Activated CD8-positive, alpha-beta memory T cell treated with anti-CD3 and anti-CD28 coated beads, Interleukin-2, amount 10 ng/mL, durations not matched to agents 7 days and 5 days (primary cell): ENCODE data around the gene LRRC7. TPM values are rescaled to one million over a fixed set of nuclear protein-coding genes. Genes with fewer than 3 reads are reported as not detected.
"Not testable (repeated sequence)": the region's sequence is repeated elsewhere in the genome, so short reads cannot be mapped to it uniquely, and the experiment has no call there.

ENCODE experiments used
- ATAC-seq: fragments of 150-1000 bp; cut with Tn5 transposase; one replicate; pipeline ENCODE4 v1.10.0; 2021; ENCODE audit warnings: moderate library complexity
- CTCF ChIA-PET: fragments of 350-600 bp; sonication (Branson Sonifier 250); formaldehyde crosslinking; loops from one replicate; lab custom pipeline; 2021; ENCODE audit warnings: antibody characterized with exemption; lab: Charles Lee
- DNase-seq: peaks from one replicate; pipeline ENCODE4 v3.0.0-alpha.2; 2020
- H3K27ac Mint-ChIP-seq: one replicate; pipeline ENCODE4 v1.8.0; 2021; ENCODE audit warnings: mild to moderate bottlenecking, mixed read lengths
- H3K27me3 Mint-ChIP-seq: one replicate; pipeline ENCODE4 v1.8.0; 2021; ENCODE audit warnings: mixed read lengths
- H3K36me3 Mint-ChIP-seq: one replicate; pipeline ENCODE4 v1.8.0; 2021; ENCODE audit warnings: mild to moderate bottlenecking, mixed read lengths
- H3K4me1 Mint-ChIP-seq: one replicate; pipeline ENCODE4 v1.8.0; 2021; ENCODE audit warnings: mixed read lengths
- H3K4me3 Mint-ChIP-seq: one replicate; pipeline ENCODE4 v1.8.0; 2021; ENCODE audit warnings: mild to moderate bottlenecking, moderate library complexity, mixed read lengths
- H3K9me3 Mint-ChIP-seq: one replicate; pipeline ENCODE4 v1.8.0; 2022; ENCODE audit warnings: low read depth, mixed read lengths
- total RNA-seq, 2 experiments: library from RNA; stranded (reverse); gene quantifications; one replicate each; pipeline ENCODE4 v1.2.3, GENCODE V29; 2021

Gene LRRC7
- total RNA-seq, 2 experiments from 2014 or later = not detected

DNA sequence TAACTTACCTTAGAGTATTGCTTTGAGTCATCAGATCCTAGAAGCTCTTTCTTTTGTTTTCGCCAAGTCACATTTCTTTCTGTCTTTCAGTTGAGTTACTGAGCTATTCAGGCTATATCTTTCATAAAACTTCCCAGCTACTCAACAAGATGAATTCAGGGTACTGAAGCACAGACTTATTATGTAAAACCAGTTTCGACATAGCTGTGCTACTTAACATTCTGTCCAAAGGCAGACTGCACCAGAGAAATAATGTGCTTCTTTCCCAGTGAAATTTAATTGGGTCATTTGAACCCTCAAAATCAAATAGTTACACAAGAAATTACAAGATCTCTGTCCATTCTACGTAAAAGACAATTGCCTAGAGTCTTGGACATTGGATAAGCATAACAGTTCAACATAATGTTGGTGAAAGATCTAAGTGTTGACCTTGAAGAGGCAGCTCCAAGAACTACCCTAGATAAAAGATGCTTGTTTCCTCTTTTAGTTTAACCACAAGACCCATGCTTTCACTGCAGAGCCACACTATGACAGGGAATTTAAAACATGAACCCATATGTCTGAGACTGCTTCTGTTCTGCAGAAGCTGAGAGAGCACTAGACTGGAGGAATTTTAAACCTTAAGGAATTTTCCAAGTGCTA lies 474.5 kb downstream of the LRRC7 start:
- H3K27ac Mint-ChIP-seq = no peak overlapping the region
- H3K27me3 Mint-ChIP-seq = no peaks in the 10 kb centered on the region
- CTCF ChIA-PET = no interaction called here
- DNase-seq (no peak), ATAC-seq (no peak)
- H3K4me1 Mint-ChIP-seq = no peaks in the 10 kb centered on the region
- no peaks in the 10 kb centered on the region for H3K36me3 Mint-ChIP-seq
- H3K4me3 Mint-ChIP-seq = no peak overlapping the region
- H3K9me3 Mint-ChIP-seq = no peaks in the 10 kb centered on the region

DNA sequence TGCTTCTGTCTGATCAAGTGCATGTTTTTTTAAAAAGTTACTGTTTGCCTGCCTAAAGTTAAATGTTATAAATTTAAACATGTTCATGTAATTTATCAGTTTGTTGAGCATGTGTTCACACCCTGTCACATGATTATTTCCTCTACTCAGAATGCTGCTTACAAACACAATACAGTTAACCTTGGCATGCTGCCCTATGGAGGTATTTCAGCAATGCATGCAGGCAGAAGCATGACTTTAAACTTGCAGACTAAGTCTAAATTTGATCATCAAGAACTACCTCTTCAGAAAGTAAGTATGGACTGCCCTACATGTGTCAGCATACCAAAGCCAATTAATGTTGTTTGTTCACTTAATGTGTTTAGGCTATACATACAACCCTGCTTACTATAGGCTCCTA lies 476.1 kb downstream of the LRRC7 start:
- Mint-ChIP-seq H3K4me3 (no peak overlapping the region), H3K27me3 (no peaks in the 10 kb centered on the region), H3K36me3 (no peaks in the 10 kb centered on the region), H3K27ac (no peak overlapping the region), H3K4me1 (no peaks in the 10 kb centered on the region), H3K9me3 (no peaks in the 10 kb centered on the region)
- no peak for ATAC-seq
- CTCF ChIA-PET = no interaction called here
- DNase-seq = no peak

GRCh38 chr1:70044832-70045231 lies 477.1 kb downstream of the LRRC7 start:
- Mint-ChIP-seq H3K27me3 (no peaks in the 10 kb centered on the region), H3K27ac (no peak overlapping the region), H3K4me3 (no peak overlapping the region), H3K4me1 (no peaks in the 10 kb centered on the region), H3K9me3 (no peaks in the 10 kb centered on the region), H3K36me3 (no peaks in the 10 kb centered on the region)
- ATAC-seq (no peak), DNase-seq (no peak)
- CTCF ChIA-PET = no interaction called here

- H3K27ac Mint-ChIP-seq, H3K27me3 Mint-ChIP-seq, H3K9me3 Mint-ChIP-seq, ATAC-seq, H3K36me3 Mint-ChIP-seq, H3K4me1 Mint-ChIP-seq, DNase-seq, H3K4me3 Mint-ChIP-seq, CTCF ChIA-PET: not testable (repeated sequence)
These were observed 477.9 kb downstream of the LRRC7 start for GRCh38 chr1:70045581-70045980.

DNA sequence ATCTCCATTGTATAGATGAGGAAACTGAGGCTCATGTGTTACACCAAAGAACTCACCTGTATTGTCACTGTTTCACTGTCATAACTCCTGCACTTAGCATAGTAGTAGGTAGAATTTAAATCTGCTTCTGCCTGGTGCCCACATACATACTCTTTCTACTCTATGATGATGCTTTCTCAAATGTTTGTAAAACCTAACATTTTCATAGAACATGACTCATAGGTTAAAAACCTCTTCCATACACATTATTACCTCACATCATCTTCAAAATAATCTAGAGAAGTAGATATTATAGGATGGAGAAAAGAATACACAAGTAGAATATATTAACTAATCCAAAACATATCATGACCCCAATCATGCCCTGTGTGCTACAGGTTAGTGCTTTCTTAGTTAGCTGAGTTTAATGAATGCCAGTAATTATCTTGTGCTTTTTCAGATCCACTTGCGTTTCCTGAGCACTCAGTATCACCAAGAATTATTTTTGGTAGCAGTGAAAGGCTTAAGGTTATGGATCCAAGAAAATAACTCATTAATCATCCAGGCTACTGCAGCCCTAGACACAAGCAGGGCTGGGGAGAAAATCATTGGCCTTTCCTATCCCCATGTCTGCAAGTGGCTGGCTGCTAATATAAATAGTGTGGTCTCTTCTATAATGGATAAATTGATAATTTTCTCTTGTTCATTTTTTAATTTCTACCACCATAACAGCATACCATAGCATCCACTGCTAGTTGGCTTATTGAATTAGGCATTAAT lies 480.8 kb downstream of the LRRC7 start:
- no peaks in the 10 kb centered on the region for H3K9me3 Mint-ChIP-seq
- DNase-seq = no peak
- no peaks in the 10 kb centered on the region for H3K36me3 Mint-ChIP-seq
- H3K4me1 Mint-ChIP-seq = no peaks in the 10 kb centered on the region
- no peak overlapping the region for H3K27ac Mint-ChIP-seq
- CTCF ChIA-PET = no interaction called here
- no peak overlapping the region for H3K4me3 Mint-ChIP-seq
- no peaks in the 10 kb centered on the region for H3K27me3 Mint-ChIP-seq
- ATAC-seq = no peak

- Mint-ChIP-seq H3K27ac (no peak overlapping the region), H3K27me3 (no peaks in the 10 kb centered on the region), H3K36me3 (no peaks in the 10 kb centered on the region), H3K4me1 (no peaks in the 10 kb centered on the region), H3K4me3 (no peak overlapping the region), H3K9me3 (no peaks in the 10 kb centered on the region)
- CTCF ChIA-PET = no interaction called here
- DNase-seq = no peak
- no peak for ATAC-seq
These were observed 484.2 kb downstream of the LRRC7 start for GRCh38 chr1:70051926-70052325.

DNA sequence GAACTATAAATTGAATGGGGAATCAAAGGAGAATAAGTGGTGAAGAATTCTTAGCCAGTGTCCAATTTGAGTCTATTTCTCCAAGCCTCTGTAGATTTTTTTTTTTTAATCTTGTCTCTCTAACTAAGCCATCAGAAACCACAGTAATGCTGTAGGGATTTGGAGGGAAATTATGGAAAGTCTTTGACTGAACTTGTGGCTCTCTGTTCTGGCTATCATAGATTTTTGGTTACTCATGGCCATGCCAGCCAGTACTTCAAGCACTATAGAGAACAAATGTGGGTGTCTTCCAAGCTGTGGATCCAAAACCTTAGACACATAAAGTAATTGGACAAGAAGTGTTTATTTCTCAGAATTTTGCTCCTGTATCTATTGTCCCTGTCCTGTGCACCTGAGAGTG lies 489.8 kb downstream of the LRRC7 start:
- Mint-ChIP-seq H3K4me1 (no peaks in the 10 kb centered on the region), H3K36me3 (no peaks in the 10 kb centered on the region), H3K27ac (no peak overlapping the region), H3K27me3 (no peaks in the 10 kb centered on the region), H3K4me3 (no peak overlapping the region), H3K9me3 (no peaks in the 10 kb centered on the region)
- no peak for DNase-seq
- CTCF ChIA-PET = no interaction called here
- no peak for ATAC-seq

DNA sequence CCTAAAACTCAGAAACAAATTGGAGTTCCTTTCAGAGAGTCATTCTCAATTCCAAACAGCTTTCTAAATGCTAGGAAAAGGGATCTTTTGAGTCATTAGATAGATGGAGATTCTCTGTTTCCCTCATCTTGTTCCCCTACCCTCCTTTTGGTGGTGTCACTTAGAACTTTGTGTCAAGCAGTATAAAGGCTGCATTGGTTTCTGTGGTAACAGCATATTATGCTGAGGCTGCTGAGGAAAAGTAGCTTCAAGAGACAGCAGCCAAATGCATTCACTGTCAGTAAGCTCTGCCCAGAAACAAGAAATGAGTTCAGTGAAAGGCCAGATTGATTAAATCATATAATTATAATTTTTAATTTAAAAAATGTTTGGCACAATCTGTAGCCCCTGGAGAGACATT lies 493.5 kb downstream of the LRRC7 start:
- no peak overlapping the region for H3K4me3 Mint-ChIP-seq
- H3K27me3 Mint-ChIP-seq = no peaks in the 10 kb centered on the region
- H3K4me1 Mint-ChIP-seq = no peaks in the 10 kb centered on the region
- H3K27ac Mint-ChIP-seq = no peak overlapping the region
- H3K9me3 Mint-ChIP-seq = no peaks in the 10 kb centered on the region
- DNase-seq = no peak
- no peak for ATAC-seq
- CTCF ChIA-PET = no interaction called here
- H3K36me3 Mint-ChIP-seq = no peaks in the 10 kb centered on the region

- CTCF ChIA-PET = no interaction called here
- no peaks in the 10 kb centered on the region for H3K4me1 Mint-ChIP-seq
- H3K9me3 Mint-ChIP-seq = no peaks in the 10 kb centered on the region
- H3K27ac Mint-ChIP-seq = no peak overlapping the region
- no peak for ATAC-seq
- H3K27me3 Mint-ChIP-seq = no peaks in the 10 kb centered on the region
- no peak for DNase-seq
- H3K36me3 Mint-ChIP-seq = no peaks in the 10 kb centered on the region
- no peak overlapping the region for H3K4me3 Mint-ChIP-seq
These were observed 496.1 kb downstream of the LRRC7 start for GRCh38 chr1:70063861-70064260.

GRCh38 chr1:70066711-70067110 lies 499.0 kb downstream of the LRRC7 start:
- H3K4me1 Mint-ChIP-seq = no peaks in the 10 kb centered on the region
- no peak overlapping the region for H3K4me3 Mint-ChIP-seq
- no peaks in the 10 kb centered on the region for H3K27me3 Mint-ChIP-seq
- H3K36me3 Mint-ChIP-seq = no peaks in the 10 kb centered on the region
- ATAC-seq (no peak), DNase-seq (no peak)
- no peak overlapping the region for H3K27ac Mint-ChIP-seq
- H3K9me3 Mint-ChIP-seq = no peaks in the 10 kb centered on the region
- CTCF ChIA-PET = no interaction called here

GRCh38 chr1:70071601-70072000 lies 503.9 kb downstream of the LRRC7 start:
- Mint-ChIP-seq H3K4me3 (no peak overlapping the region), H3K4me1 (no peaks in the 10 kb centered on the region), H3K27ac (no peak overlapping the region), H3K9me3 (no peaks in the 10 kb centered on the region), H3K36me3 (no peaks in the 10 kb centered on the region), H3K27me3 (no peaks in the 10 kb centered on the region)
- ATAC-seq (no peak), DNase-seq (no peak)
- CTCF ChIA-PET = no interaction called here

DNA sequence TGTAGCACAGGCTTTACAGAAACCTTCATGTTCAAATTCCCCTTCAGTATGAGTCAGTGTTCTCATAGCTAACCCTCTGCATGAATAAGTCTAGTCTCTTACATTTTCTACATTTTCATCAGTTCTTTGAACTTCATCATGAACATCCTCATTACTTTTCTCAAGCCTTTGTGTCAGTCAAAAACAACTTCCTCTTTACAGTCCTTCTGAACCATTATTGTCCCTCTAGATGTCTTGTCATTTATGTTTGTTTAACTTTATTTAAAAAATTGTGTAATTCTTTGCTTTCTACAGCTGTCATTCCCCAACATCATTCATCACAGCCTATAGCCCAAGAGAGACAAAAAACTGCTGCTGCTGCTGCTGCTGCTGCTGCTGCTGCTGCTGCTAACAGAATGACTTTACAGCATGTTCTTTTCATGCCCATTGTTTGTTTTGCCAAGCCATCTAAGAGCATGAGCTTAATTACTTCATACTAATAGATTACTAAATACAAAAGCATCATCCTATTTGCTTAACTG lies 504.6 kb downstream of the LRRC7 start:
- no peak overlapping the region for H3K4me3 Mint-ChIP-seq
- CTCF ChIA-PET = no interaction called here
- no peaks in the 10 kb centered on the region for H3K9me3 Mint-ChIP-seq
- H3K27me3 Mint-ChIP-seq = no peaks in the 10 kb centered on the region
- DNase-seq (no peak), ATAC-seq (no peak)
- H3K4me1 Mint-ChIP-seq = no peaks in the 10 kb centered on the region
- no peaks in the 10 kb centered on the region for H3K36me3 Mint-ChIP-seq
- H3K27ac Mint-ChIP-seq = no peak overlapping the region

- H3K36me3 Mint-ChIP-seq = no peaks in the 10 kb centered on the region
- H3K4me1 Mint-ChIP-seq = no peaks in the 10 kb centered on the region
- ATAC-seq (no peak), DNase-seq (no peak)
- CTCF ChIA-PET = no interaction called here
- no peaks in the 10 kb centered on the region for H3K27me3 Mint-ChIP-seq
- no peak overlapping the region for H3K27ac Mint-ChIP-seq
- no peak overlapping the region for H3K4me3 Mint-ChIP-seq
- H3K9me3 Mint-ChIP-seq = no peaks in the 10 kb centered on the region
These were observed 508.0 kb downstream of the LRRC7 start for GRCh38 chr1:70075761-70076160.

GRCh38 chr1:70077066-70077465 lies 509.3 kb downstream of the LRRC7 start:
- no peak overlapping the region for H3K27ac Mint-ChIP-seq
- CTCF ChIA-PET = no interaction called here
- no peaks in the 10 kb centered on the region for H3K36me3 Mint-ChIP-seq
- no peak for DNase-seq
- no peak overlapping the region for H3K4me3 Mint-ChIP-seq
- no peaks in the 10 kb centered on the region for H3K9me3 Mint-ChIP-seq
- ATAC-seq = no peak
- H3K4me1 Mint-ChIP-seq = no peaks in the 10 kb centered on the region
- no peaks in the 10 kb centered on the region for H3K27me3 Mint-ChIP-seq
